ENCODE results near the gene TEKT4.
"Not testable (repeated sequence)": the region's sequence is repeated elsewhere in the genome, so short reads cannot be mapped to it uniquely, and the experiment has no call there.

The TEKT4 gene

DNA sequence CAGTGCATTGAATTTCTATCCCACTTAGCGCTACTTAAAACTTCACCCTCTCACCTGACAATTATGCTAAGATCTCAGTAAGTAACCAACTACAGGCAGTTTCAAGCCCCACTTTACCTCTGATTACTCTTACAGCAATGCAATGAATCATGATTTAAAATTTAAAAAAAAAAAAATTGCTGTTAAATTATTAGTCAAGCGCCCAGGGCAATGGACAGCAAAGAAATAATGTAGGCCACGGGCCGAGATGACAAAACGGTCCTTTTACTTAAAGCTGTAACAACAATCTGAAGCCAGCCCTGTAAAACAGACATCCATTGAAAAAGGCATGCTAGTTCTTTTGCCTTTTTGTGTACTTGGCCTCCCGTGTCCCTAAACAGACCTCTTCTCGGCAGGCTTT lies 24.0 kb downstream of the TEKT4 start:
- DNase-seq (ENCODE audit: low spot score in 2 of 2) = not testable (repeated sequence)

DNA sequence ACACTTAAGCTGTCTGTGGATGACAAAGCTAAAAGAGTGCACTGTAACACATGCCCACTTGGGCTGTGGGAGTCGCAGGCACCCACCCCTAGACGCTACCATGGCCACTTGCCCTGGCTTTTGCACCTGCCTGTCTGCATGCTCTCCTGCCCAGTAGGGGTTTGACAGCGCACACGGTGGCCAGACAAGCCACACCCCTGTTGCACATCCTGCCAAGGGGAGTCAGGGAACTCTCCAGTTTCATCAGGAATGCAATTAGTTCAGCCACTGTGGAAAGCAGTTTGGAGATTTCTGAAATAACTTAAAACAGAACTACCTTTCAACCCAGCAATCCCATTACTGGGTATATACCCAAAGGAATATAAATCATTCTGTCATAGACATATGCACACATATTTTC lies 35.7 kb downstream of the TEKT4 start:
- H3K36me3 Mint-ChIP-seq; H3K4me3 Mint-ChIP-seq; DNase-seq (ENCODE audit: low spot score in 2 of 2); H3K27ac Mint-ChIP-seq; H3K4me1 Mint-ChIP-seq; H3K9me3 Mint-ChIP-seq; H3K27me3 Mint-ChIP-seq; ATAC-seq (ENCODE audit: low read depth): not testable (repeated sequence)

More for the DNA sequence above, 24.0 kb downstream of the TEKT4 start:
- H3K27me3 Mint-ChIP-seq; H3K4me1 Mint-ChIP-seq; ATAC-seq (ENCODE audit: low read depth); H3K36me3 Mint-ChIP-seq; H3K4me3 Mint-ChIP-seq; H3K9me3 Mint-ChIP-seq; H3K27ac Mint-ChIP-seq: not testable (repeated sequence)

DNA sequence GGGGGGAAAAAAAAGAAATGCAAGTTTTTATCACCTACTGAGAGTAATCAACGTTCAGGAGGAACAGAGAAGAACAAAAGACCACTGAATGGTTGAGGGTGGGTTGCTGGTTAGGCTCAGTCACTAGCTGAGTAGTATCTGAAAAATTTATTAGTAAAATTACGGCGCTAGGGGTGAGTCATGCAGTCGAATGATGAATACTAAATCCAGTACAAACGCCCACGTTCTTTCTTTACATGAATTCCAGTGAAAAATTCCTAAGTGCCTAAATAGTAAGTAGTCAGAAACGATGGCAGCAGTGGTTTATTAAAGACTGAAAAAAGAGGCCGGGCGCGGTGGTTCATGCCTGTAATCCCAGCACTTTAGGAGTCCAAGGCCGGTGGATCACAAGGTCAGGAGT lies 52.0 kb downstream of the TEKT4 start:
- H3K27ac Mint-ChIP-seq = no peak overlapping the region
- peaks cover 4% of the 10 kb centered on the region for H3K27me3 Mint-ChIP-seq
- DNase-seq (ENCODE audit: low spot score in 2 of 2) = no peak
- H3K9me3 Mint-ChIP-seq = peaks cover 7% of the 10 kb centered on the region
- no peak overlapping the region for H3K4me3 Mint-ChIP-seq
- ATAC-seq (ENCODE audit: low read depth) = no peak
- no peaks in the 10 kb centered on the region for H3K36me3 Mint-ChIP-seq
- H3K4me1 Mint-ChIP-seq = no peaks in the 10 kb centered on the region

DNA sequence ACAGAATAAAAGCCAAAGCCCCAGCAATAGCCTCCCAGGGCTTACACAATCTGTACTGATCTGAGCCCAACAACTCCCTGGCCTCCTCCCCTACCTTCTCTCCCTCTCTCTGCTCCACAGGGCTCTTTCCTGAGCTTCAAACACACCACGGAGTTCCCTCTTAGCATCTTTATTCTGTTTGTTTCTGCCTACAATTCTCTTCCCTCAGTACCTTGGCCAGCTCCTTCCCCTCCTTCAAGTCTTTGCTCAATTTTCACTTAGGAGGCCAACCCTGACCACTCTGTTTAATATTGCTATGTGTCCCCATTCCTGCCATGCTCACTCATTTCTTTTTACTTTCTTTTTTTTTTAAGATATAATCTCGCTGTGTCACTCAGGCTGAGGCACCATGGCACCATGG lies 53.8 kb downstream of the TEKT4 start:
- ATAC-seq (ENCODE audit: low read depth); H3K27me3 Mint-ChIP-seq; H3K9me3 Mint-ChIP-seq; H3K27ac Mint-ChIP-seq; H3K4me1 Mint-ChIP-seq; H3K4me3 Mint-ChIP-seq; DNase-seq (ENCODE audit: low spot score in 2 of 2); H3K36me3 Mint-ChIP-seq: not testable (repeated sequence)

Data from memory B cell (primary cell).